ENCODE results near the gene RTN1.

DNA sequence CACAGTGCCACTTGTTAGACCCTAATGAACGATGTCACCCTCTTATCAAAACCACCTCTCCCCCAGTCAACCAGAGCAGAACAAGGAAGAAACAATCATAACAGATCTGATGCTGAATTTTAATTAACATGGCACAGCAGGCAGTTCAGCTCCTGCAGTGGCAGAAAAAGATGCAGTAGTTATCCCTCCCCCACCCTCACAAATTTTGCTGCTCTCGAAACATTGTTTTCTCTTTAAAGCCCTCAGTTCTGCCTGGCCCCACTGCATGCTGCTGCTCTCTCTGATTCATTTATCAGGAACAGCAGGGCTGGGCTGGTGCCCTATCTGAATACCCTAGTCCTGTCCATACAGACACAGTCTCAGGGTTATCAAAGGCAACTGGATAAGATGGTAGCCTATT, 306.2 kb downstream of the RTN1 start:
- TF ChIP-seq POLR2A (IDR thresholded peaks at IDR 0.05) (no peak), EP300 (IDR thresholded peaks at IDR 0.05) (no peak), POLR2AphosphoS5 (IDR thresholded peaks at IDR 0.05) (no peak)
- TF ChIP-seq, protein P1, sequence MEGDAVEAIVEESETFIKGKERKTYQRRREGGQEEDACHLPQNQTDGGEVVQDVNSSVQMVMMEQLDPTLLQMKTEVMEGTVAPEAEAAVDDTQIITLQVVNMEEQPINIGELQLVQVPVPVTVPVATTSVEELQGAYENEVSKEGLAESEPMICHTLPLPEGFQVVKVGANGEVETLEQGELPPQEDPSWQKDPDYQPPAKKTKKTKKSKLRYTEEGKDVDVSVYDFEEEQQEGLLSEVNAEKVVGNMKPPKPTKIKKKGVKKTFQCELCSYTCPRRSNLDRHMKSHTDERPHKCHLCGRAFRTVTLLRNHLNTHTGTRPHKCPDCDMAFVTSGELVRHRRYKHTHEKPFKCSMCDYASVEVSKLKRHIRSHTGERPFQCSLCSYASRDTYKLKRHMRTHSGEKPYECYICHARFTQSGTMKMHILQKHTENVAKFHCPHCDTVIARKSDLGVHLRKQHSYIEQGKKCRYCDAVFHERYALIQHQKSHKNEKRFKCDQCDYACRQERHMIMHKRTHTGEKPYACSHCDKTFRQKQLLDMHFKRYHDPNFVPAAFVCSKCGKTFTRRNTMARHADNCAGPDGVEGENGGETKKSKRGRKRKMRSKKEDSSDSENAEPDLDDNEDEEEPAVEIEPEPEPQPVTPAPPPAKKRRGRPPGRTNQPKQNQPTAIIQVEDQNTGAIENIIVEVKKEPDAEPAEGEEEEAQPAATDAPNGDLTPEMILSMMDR (IDR thresholded peaks at IDR 0.05), result no peak
